ENCODE results near the gene CYP2J2. TPM values are rescaled to one million over a fixed set of nuclear protein-coding genes. Genes with fewer than 3 reads are reported as not detected.
A peak's percentile ranks its signal among the peaks of the same experiment; 100 is the strongest.

The CYP2J2 gene
- total RNA-seq, 1 experiment from 2014 or later, result 15.2 TPM

DNA sequence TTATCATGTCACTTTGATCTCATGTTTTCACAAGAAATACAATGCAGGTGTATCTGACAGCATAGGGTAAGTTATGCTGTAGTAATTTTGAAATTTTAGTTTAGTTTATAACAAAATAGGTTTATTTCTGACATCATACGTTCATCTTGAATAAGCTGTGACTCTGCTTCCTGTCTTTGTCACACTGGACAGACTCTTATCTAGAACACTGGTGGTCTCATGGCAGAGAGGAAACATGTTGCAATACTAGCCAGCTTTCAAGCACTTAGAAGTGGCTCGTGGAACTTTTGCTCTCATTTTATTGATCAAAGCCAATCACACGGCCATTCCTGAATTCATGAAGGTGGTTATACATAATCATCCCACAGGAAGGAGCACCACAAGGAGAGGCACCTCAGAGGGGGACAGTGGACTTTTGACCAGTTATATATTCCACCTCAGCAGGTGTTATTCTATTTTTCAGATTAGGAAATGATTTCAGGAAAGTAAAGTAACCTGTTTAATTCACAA, 46.5 kb downstream of the CYP2J2 start:
- Mint-ChIP-seq H3K27me3 (ENCODE audit: unreplicated experiment) (no peaks in the 10 kb centered on the region), H3K4me3 (ENCODE audit: low read depth, unreplicated experiment) (no peak overlapping the region), H3K4me1 (ENCODE audit: low read depth, unreplicated experiment) (no peaks in the 10 kb centered on the region), H3K36me3 (ENCODE audit: insufficient read depth, unreplicated experiment) (peaks cover 5% of the 10 kb centered on the region), H3K9me3 (ENCODE audit: low read depth, unreplicated experiment) (no peaks in the 10 kb centered on the region), H3K27ac (ENCODE audit: unreplicated experiment) (no peak overlapping the region)
- CTCF ChIA-PET, result interaction anchor here (1.0 to 6.2 kb wide), 2 partner anchors 67 to 91 kb away, joined by 3 to 71 read pairs; no protein-coding TSS in a partner anchor
- no peak for TF ChIP-seq CTCF (IDR thresholded peaks at IDR 0.05; ENCODE audit: unreplicated experiment)
- DNase-seq, result no peak
- no TSS peak for BruUV-seq (replicated peaks)
- intact Hi-C loops (cut with micrococcal nuclease; ENCODE audit: unreplicated experiment), result loop anchor here (1.0 to 5.0 kb wide), 2 partner anchors 67 to 1588 kb away; no protein-coding TSS in a partner anchor

GRCh38 chr1:59879574-59879973, 47.0 kb downstream of the CYP2J2 start:
- H3K27ac Mint-ChIP-seq (ENCODE audit: unreplicated experiment), result no peak overlapping the region
- intact Hi-C loops (cut with micrococcal nuclease; ENCODE audit: unreplicated experiment), result loop anchor here (1.0 kb wide), 1 partner anchor 68 kb away; no protein-coding TSS in a partner anchor
- CTCF ChIA-PET, result interaction anchor here (0.6 to 6.2 kb wide), 2 partner anchors 67 to 1139 kb away, joined by 3 to 71 read pairs; no protein-coding TSS in a partner anchor
- no peak overlapping the region for H3K4me3 Mint-ChIP-seq (ENCODE audit: low read depth, unreplicated experiment)
- H3K36me3 Mint-ChIP-seq (ENCODE audit: insufficient read depth, unreplicated experiment), result peaks cover 5% of the 10 kb centered on the region
- TF ChIP-seq CTCF (IDR thresholded peaks at IDR 0.05; ENCODE audit: unreplicated experiment), result peak; percentile 63
- no peaks in the 10 kb centered on the region for H3K4me1 Mint-ChIP-seq (ENCODE audit: low read depth, unreplicated experiment)
- no TSS peak for BruUV-seq (replicated peaks)
- no peaks in the 10 kb centered on the region for H3K9me3 Mint-ChIP-seq (ENCODE audit: low read depth, unreplicated experiment)
- peak; percentile 80 for DNase-seq
- no peaks in the 10 kb centered on the region for H3K27me3 Mint-ChIP-seq (ENCODE audit: unreplicated experiment)

GRCh38 chr1:59878370-59878769, 48.2 kb downstream of the CYP2J2 start:
- Mint-ChIP-seq H3K4me3 (ENCODE audit: low read depth, unreplicated experiment) (no peak overlapping the region), H3K27me3 (ENCODE audit: unreplicated experiment) (no peaks in the 10 kb centered on the region), H3K9me3 (ENCODE audit: low read depth, unreplicated experiment) (no peaks in the 10 kb centered on the region), H3K27ac (ENCODE audit: unreplicated experiment) (no peak overlapping the region), H3K4me1 (ENCODE audit: low read depth, unreplicated experiment) (no peaks in the 10 kb centered on the region), H3K36me3 (ENCODE audit: insufficient read depth, unreplicated experiment) (peaks cover 5% of the 10 kb centered on the region)
- no peak for DNase-seq
- no TSS peak for BruUV-seq (replicated peaks)
- intact Hi-C loops (cut with micrococcal nuclease; ENCODE audit: unreplicated experiment), result no loop called here
- CTCF ChIA-PET, result interaction anchor here (6.2 kb wide), 1 partner anchor 69 kb away, joined by 71 read pairs; no protein-coding TSS in a partner anchor
- TF ChIP-seq CTCF (IDR thresholded peaks at IDR 0.05; ENCODE audit: unreplicated experiment), result no peak

DNA sequence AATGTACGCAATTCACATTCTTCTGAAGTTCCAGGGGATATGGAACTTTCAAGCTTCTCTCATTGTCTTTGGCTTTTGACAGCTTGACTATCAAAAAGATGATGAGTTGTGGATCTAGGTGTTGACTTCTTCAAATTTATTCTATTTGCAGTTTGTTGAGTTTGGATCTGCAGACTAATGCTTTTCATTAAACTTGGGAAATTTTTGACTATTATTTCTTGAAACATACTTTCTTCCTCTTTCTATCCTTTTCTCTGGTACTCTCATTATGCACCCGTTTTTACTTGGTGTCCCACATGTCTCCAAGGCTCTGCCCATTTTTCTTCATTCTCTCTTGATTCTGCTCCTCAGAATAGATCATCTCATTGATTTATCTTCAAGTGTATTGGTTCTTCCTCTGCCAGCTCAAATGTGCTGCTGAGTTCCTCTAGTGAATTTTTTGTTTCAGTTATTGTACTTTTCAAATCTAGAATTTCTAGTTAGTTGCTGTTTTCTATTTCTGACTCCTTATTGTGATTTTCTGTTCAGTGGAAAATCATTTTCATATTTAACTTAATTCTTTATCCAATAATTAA, 49.4 kb downstream of the CYP2J2 start:
- Mint-ChIP-seq H3K4me3 (ENCODE audit: low read depth, unreplicated experiment) (no peak overlapping the region), H3K9me3 (ENCODE audit: low read depth, unreplicated experiment) (no peaks in the 10 kb centered on the region), H3K27me3 (ENCODE audit: unreplicated experiment) (no peaks in the 10 kb centered on the region), H3K4me1 (ENCODE audit: low read depth, unreplicated experiment) (no peaks in the 10 kb centered on the region), H3K36me3 (ENCODE audit: insufficient read depth, unreplicated experiment) (peaks cover 5% of the 10 kb centered on the region), H3K27ac (ENCODE audit: unreplicated experiment) (no peak overlapping the region)
- no peak for TF ChIP-seq CTCF (IDR thresholded peaks at IDR 0.05; ENCODE audit: unreplicated experiment)
- intact Hi-C loops (cut with micrococcal nuclease; ENCODE audit: unreplicated experiment), result no loop called here
- CTCF ChIA-PET, result interaction anchor here (0.6 to 6.2 kb wide), 2 partner anchors 14 to 70 kb away, joined by 3 to 71 read pairs; no protein-coding TSS in a partner anchor
- BruUV-seq (replicated peaks), result no TSS peak
- no peak for DNase-seq

All from Calu3 (cell line).